ENCODE results near the gene JOSD2.
"Not testable (repeated sequence)": the region's sequence is repeated elsewhere in the genome, so short reads cannot be mapped to it uniquely, and the experiment has no call there.

JOSD2 gene

GRCh38 chr19:50546527-50547221 is 35.7 kb upstream of the JOSD2 start:
- no peak for DNase-seq

DNA sequence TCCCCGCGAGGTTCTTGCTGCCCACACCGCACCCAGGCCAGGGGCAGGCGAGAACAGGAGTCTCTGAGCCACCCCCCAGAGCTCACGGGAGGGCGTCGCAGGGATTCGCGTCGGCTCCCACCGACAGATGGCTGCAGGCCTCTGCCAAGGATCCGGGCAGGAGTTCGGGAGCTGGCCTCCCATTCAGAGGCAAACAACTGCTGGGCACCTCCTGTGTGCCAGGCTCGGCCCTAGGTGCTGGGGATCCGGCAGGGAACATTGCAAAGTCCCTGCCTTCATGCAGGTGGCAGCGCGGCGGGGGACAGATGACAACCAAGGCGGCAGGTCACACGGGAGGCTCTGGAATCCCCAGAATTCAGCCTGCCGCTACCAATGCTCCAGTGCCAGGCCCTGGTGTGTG is 32.0 kb upstream of the JOSD2 start:
- no peak for DNase-seq

DNA sequence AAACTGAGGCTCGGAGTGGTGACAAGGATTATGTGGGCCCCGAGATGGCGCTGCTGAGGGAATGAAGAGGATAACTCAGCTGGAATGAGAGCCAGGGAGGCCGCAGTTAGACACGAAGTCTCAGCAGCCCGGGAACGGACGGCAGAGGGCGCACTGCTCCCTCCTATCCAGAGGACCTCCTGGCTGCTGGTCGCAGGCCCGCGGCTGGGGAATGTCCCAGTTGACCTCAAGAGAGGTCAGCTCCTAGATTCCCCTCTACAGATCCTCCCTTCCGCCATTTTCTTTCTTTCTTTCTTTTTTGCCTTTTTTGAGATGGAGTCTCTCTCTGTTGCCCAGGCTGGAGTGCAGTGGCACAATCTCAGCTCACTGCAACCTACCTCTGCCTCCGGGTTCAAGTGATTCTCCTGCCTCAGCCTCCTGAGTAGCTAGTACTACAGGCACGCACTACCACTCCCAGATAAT is 26.8 kb upstream of the JOSD2 start:
- DNase-seq = peak in 4 of 5 experiments; percentile 10 to 56 (median 50)

GRCh38 chr19:50537306-50537685 is 26.3 kb upstream of the JOSD2 start:
- no peak for DNase-seq

DNA sequence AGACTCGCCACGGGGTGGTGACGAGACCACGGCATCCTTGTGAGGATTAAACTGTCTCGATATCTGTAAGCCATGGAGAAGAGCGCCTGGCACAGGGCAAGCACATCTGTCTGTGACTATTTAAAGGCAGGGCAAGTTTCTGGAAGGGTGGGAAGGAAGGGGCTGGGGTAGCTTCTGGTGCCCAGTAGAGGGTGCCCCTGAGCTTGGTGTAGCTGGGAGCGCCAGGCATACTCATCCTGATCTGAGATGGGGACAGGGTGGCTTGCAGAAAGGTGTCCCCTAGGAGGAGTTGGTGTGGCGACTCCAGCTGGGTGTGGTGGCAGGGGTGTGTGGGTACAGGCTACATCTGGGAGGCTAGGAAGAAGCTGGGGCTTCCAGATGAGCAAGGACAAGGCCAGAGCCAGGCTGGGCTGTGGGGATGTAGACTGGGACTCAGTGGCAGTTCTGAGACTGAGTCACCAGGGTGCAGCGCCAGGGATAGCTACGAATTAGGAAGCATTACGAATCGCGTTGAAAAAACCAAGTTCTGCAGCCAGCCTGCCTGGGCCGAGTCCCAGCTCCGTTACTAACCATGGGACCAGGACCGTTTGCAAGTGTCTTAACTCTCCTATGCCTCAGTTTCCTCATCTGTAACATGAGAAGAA is 25.8 kb upstream of the JOSD2 start:
- no peak for DNase-seq

DNA sequence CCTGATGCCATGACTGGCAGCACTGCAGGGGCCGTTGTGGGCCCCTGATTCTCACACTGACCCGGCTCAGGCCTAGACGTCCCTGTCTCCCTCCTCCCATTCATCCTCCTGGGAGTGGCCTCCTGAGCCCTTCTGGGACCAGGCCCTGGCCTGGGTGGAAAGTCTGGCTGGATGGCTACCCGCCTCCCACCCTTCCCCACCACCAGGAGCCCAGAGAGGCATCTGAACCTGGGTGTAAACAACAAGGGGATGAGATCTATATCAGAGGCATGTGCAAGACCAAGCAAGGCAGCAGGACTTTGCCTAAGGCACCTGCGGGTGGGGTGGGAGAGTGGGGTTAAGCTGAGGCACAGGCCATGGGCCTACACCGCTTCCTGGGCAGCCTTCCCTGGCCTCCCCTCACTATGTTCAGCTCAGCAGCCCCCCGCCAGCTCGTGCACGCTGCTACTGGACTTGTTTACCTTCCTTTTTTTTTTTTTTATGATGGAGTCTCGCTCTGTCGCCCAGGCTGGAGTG is 24.7 kb upstream of the JOSD2 start:
- DNase-seq = no peak

DNA sequence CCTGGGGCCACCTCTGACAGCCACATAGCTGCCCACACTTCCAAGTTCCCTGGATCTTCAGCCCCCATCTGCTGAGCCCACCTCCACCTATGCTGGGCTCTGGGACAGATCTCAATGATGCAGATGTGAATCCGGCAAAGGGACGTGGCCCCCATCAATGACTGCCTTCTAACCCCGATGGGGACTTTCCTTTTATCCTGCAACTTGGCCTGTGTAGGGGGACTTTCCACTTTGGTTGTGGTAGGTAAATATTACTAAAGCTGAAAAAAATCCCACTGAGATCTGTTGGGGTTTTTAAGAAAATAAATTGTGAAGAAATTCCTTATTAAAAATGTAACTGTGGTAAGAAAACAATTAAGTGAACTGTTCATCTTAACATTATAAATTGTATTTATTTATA is 23.5 kb upstream of the JOSD2 start:
- DNase-seq = no peak

GRCh38 chr19:50532952-50533351 is 22.0 kb upstream of the JOSD2 start:
- no peak for DNase-seq

- no peak for DNase-seq
These were observed 20.2 kb upstream of the JOSD2 start for GRCh38 chr19:50531171-50531612.

DNA sequence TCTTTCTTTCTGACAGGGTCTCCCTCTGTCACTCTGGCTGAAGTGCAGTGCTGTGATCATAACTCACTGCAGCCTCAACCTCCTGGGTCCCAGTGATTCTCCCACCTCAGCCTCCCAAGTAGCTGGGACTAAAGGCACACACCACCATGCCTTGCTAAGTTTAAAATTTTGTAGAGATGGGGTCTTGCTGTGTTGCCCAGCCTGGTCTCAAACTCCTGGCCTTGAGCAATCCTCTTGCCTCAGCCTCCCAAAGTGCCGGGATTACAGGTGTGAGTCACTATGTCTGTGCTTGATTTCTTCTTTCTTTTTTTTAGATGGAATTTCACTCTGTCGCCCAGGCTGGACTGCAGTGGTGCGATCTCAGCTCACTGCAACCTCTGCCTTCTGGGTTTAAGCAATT is 17.1 kb upstream of the JOSD2 start:
- not testable (repeated sequence) for DNase-seq

DNA sequence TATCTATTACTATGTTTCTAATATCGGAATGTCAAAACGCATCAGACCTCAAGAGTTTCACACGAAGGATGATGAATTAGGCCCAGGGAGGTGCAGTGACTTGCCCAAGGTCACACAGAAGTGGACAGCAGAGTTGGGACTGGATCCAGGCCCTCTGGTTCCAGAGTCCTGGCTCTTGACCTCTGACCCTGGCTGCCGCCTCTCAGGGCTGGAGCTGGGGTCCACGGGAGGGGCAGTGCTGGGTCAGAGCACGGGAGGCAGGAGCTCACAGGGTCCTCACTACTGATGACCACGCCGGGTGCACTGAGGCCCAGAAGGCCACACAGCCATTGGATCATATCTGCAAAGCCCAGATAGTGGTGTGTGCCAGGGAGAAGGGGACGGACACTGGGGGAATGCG is 11.9 kb upstream of the JOSD2 start:
- DNase-seq = no peak

GRCh38 chr19:50520822-50521465 is 10.0 kb upstream of the JOSD2 start:
- no peak for DNase-seq

- no peak for DNase-seq
These were observed 8.1 kb upstream of the JOSD2 start for GRCh38 chr19:50519006-50519575.

DNA sequence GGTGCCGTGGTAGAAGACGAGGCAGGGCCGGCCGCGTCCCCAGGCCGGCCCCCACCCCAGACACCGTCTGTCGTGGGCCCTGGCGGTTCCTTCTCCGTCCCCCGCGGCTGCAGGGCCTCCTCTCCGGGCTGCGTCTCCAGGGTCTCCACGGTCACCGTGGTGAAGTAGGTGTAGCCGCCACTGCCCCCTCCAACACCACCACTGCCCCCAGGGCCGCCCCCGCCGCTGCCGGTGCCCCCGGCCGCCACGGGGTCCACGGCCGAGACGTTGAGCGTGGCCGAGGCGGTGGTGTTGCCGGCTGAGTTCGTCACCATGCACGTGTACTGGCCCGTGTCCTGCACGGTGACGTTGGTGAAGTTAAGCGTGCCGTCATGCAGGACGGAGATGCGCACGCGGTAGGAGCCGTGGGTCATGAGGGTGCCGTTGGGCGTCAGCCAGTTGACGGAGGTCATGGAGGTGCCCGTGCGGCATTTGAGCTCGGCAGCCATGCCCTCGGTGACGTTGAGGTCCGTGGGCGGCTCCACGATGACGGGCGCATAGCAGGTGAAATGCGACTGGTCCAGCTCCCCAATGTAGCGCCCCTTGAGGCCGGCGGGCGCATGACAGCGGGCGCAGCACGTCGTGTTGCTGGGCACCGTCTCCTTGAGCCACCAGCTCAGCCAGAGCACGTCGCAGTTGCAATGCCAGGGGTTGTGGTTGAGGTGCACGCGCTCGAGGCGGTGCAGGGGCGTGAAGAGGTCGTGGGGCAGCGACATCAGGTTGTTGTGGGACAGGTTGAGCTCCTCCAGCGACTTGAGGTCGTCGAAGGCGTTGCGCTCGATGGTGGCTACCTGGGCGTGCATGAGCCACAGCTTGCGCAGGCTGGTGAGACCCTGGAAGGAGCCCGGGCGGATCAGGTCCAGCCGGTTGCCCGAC is 7.4 kb upstream of the JOSD2 start:
- no peak for DNase-seq

- DNase-seq = no peak
These were observed 6.7 kb upstream of the JOSD2 start for GRCh38 chr19:50517704-50518075.

GRCh38 chr19:50516964-50517703 is 6.1 kb upstream of the JOSD2 start:
- DNase-seq = no peak

DNA sequence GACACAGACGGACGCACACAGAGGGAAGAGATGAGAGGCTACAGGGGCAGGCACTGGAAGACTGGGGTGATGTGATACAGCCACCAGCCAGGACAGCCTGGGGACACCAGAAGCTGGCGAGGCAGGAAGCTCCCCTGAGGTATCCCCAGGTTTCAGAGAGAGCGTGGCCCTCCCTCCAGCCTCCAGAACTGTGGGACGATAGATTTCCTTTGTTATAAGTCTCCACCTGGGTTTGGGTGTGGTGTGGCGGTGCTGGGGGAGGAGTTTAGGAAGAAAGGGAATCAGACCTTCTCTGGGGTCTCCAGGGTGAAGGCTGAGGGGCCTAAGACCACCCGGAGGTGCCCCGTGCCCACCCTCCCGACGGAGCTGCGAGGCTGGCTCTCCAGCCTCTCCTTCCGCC is 5.5 kb upstream of the JOSD2 start:
- DNase-seq = no peak

- DNase-seq = no peak
These were observed 4.2 kb upstream of the JOSD2 start for GRCh38 chr19:50515168-50515561.

GRCh38 chr19:50514346-50515167 is 3.6 kb upstream of the JOSD2 start:
- no peak for DNase-seq

DNA sequence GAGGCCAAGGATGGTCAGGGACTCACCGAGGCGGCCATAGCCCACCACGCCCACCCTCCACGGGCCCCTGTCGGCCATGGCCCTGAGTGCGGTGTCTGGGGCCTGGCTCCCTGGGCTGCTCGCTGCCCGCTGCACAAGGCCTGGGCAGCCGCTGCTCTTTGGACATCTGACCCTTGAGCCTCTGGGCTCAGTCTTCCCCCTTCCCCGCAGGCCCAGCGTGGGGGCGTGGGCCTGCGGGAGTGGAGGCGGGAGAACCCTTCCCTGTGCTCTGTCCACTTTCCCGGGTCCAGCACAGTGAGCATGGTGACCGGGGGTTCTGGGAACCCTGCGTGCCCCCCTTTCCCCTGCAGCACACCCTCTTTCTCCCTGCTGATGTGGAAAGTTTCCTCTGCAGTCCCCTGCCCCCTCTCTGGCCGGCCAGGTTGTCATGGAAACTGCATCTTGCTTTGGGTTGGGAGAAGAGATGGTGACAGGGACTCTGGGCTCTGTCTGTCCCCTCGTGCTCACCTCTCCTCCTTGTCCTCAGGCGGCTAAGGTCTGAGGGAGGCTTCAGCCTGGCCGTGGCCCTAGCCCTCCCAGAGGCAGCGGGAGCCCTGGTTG is 2.9 kb upstream of the JOSD2 start, which contains the start of gene ASPDH:
Gene ASPDH (minus strand): TSS at position 168 of the 600 bp plus-strand sequence. CDS start 90 bp downstream, at position 78.
- no peak for DNase-seq
